BE2C (cell line): ENCODE measurements around the gene RGS5. TPM values are rescaled to one million over a fixed set of nuclear protein-coding genes. Genes with fewer than 3 reads are reported as not detected.
"Not testable (repeated sequence)": the region's sequence is repeated elsewhere in the genome, so short reads cannot be mapped to it uniquely, and the experiment has no call there.

Experiments
- DNase-seq: peaks from one replicate; pipeline ENCODE4 v3.0.0-alpha.2; 2020
- H3K27me3 ChIP-seq: fragments of 250-450 bp; sonication (Bioruptor Pico); 2 replicates; pipeline ENCODE4 v1.5.1; 2020; ENCODE audit warnings: mild to moderate bottlenecking
- H3K36me3 ChIP-seq: fragments of 250-450 bp; sonication (Bioruptor Pico); 2 replicates; pipeline ENCODE4 v1.5.1; 2020; ENCODE audit warnings: mild to moderate bottlenecking
- H3K4me1 ChIP-seq: fragments of 250-450 bp; sonication (Bioruptor Pico); 2 replicates; pipeline ENCODE4 v1.5.1; 2020
- H3K4me3 ChIP-seq: 2 replicates; pipeline ENCODE4 v1.5.1; 2011; ENCODE audit warnings: low read depth, low read length
- H3K9me3 ChIP-seq: fragments of 250-450 bp; sonication (Bioruptor Pico); 2 replicates; pipeline ENCODE4 v1.5.1; 2020
- polyA plus RNA-seq: library from polyadenylated mRNA; unstranded; fragments of >200 nt; gene quantifications from one replicate; pipeline ENCODE4 v1.2.1, GENCODE V29; 2012; ENCODE audit warnings: low read depth, missing spikeins; ENCODE audit not compliant: insufficient read length, insufficient read depth
- TF ChIP-seq, protein P1 (sequence below): IDR thresholded peaks from 2 replicates; pipeline ENCODE4 v1.5.1; 2012; ENCODE audit warnings: mild to moderate bottlenecking, low read depth, low read length

Gene RGS5, protein sequence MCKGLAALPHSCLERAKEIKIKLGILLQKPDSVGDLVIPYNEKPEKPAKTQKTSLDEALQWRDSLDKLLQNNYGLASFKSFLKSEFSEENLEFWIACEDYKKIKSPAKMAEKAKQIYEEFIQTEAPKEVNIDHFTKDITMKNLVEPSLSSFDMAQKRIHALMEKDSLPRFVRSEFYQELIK
- 1,339 TPM for polyA plus RNA-seq

DNA sequence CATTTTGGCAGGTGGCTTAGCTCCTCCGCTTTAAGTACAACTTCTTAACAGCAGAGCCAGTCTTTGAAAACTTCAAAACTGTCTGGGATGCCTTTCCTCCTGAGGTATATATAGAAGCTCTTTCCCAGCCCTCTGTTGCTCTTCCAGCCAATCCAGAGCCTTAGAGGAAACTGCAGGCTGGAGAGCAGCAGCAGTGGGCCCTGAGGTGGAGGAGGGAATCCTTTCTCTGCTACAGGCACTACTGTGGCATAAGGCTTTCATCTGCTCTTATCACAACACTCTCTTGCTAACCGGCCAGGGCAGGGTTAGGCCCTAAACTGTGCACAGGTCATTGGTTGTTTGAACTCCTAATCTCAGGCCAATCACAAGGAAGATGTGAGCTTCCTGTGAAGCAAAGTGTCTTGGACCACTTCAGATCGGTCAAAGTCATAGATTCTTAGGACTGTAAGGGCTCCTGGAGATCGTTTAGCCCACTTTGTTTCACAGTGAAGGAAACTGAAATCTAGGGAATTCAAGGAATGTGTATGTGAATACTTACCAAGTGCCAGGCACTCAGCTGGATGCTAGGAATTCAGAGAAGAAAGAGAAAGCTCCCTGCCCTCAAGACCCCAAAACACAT lies at the start of gene RGS5:
Gene RGS5 (minus strand): TSS at position 84 of the 619 bp plus-strand sequence. CDS start 81 bp downstream, at position 3.
- Histone ChIP-seq H3K9me3 (no peaks in the 10 kb centered on the region), H3K4me3 (peak within 1 kb of the TSS; percentile 92), H3K36me3 (peaks cover 15% of the 10 kb centered on the region), H3K4me1 (peaks cover 17% of the 10 kb centered on the region), H3K27me3 (no peaks in the 10 kb centered on the region)
- DNase-seq = peak; percentile 84
- TF ChIP-seq, protein P1, sequence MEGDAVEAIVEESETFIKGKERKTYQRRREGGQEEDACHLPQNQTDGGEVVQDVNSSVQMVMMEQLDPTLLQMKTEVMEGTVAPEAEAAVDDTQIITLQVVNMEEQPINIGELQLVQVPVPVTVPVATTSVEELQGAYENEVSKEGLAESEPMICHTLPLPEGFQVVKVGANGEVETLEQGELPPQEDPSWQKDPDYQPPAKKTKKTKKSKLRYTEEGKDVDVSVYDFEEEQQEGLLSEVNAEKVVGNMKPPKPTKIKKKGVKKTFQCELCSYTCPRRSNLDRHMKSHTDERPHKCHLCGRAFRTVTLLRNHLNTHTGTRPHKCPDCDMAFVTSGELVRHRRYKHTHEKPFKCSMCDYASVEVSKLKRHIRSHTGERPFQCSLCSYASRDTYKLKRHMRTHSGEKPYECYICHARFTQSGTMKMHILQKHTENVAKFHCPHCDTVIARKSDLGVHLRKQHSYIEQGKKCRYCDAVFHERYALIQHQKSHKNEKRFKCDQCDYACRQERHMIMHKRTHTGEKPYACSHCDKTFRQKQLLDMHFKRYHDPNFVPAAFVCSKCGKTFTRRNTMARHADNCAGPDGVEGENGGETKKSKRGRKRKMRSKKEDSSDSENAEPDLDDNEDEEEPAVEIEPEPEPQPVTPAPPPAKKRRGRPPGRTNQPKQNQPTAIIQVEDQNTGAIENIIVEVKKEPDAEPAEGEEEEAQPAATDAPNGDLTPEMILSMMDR = no peak

DNA sequence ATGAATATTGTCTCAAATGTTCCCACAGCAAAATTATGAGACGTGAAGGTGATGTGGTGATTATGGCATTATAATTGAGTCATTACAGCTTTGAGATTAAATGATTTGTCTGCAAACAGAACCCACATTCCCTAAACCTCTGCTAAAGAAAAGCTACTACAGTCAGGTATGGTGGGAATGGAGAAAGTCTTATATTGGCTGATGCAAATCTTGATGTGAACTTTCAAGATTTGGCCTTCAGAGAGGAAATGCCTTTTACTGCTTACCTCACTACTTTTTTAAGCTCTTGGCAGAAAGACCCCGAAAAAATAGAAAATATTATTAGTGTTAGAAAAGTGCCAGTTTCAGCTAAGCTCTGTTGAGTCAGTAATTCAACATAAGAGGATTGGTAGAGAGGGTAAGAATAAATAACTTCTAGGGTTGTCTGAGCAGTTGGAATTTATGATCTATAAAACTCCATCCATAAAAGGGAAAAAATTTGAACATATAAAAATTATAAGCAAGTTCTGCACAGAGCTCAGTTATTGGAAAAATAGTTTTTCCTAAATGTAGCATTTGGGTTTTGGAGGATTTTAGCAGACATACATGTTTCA lies 47.8 kb upstream of the RGS5 start:
- no peaks in the 10 kb centered on the region for H3K36me3 ChIP-seq
- TF ChIP-seq, protein P1 = no peak

DNA sequence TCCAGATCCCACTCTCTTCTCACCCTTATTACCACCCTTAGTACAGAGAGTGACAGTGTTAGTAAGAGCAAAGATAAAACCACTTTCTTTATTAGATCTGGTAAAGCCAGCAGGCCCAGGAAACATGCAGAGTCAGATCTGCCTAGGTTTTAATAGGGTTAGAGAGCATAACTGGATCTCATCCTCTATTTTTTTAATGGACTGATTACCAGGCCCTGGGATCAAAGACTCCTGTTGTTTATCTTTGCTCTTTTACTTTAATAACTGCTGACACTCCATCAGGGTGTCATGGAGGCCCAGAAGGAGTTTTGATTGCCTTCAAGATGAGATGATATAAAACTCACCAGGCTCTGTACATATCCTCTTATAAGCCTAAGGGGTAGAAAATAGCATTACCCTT lies 45.3 kb upstream of the RGS5 start:
- H3K4me3 ChIP-seq = no peak overlapping the region
- peak; percentile 61 for DNase-seq
- H3K36me3 ChIP-seq = no peaks in the 10 kb centered on the region
- peaks cover 23% of the 10 kb centered on the region for H3K4me1 ChIP-seq
- no peaks in the 10 kb centered on the region for H3K27me3 ChIP-seq
- no peaks in the 10 kb centered on the region for H3K9me3 ChIP-seq
- TF ChIP-seq, protein P1 = no peak

More for the DNA sequence above, 47.8 kb upstream of the RGS5 start:
- Histone ChIP-seq H3K9me3 (no peaks in the 10 kb centered on the region), H3K4me3 (no peak overlapping the region), H3K27me3 (no peaks in the 10 kb centered on the region), H3K4me1 (peaks cover 23% of the 10 kb centered on the region)
- DNase-seq = no peak

DNA sequence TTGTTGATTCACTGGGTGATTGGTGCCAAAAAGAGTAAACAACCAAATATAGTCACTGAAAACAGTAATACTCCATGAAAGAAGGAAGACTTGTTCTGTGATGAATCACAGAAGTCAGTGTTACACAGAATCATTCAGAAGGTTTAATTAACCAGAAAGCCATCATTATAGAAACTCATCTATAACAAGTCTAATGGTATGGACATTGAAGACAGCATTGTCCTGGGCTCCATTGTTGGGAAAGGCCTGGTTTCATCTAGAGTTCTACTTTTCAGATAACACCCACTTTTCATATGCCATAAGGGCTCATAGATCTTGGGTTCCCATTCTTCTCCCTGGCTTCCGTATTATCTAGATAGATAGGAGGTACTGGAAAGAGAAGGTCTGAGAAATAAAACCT lies 41.9 kb upstream of the RGS5 start:
- DNase-seq, H3K36me3 ChIP-seq, H3K9me3 ChIP-seq, H3K4me3 ChIP-seq, H3K27me3 ChIP-seq: not testable (repeated sequence)
- H3K4me1 ChIP-seq = peaks cover 15% of the 10 kb centered on the region

DNA sequence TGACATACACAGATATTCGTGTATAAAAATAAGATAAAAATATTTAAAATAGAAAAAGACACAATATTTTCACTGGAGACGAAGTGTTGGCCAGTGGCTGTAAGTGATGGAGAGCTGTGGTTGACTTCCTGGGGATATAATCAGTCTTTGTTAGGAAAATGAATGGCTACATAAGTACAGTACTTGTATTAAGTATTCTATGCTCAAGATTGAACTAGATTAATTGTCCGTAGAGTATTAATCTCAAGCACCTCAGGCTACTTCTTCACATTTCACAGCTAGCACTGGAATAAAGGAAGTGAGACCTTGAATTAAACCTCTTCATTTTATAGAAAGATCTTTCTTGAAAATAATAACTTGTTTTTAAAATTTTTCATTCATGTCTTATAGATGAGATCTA lies 39.0 kb upstream of the RGS5 start:
- H3K27me3 ChIP-seq = no peaks in the 10 kb centered on the region
- no peak for DNase-seq
- H3K9me3 ChIP-seq = no peaks in the 10 kb centered on the region
- H3K36me3 ChIP-seq = no peaks in the 10 kb centered on the region
- H3K4me1 ChIP-seq = no peaks in the 10 kb centered on the region
- no peak overlapping the region for H3K4me3 ChIP-seq
- TF ChIP-seq, protein P1 = no peak

DNA sequence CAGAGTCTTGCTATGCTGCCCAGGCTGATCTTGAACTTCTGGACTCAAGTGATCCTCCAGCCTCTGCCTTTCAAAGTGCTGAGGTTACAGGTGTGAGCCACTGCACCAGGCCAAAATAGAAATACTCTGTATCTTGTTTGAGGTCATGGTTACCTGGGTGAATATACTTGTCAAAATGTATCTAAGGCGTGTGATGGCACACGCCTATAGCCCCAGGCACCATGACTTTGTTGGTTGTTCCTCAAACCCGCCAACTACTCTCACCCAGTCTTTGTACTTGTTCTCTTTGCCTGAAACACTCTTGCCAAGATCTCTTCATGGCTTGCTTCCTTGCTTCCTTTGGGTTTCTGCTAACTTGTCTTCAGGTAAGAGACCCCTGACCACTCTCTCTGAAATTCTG lies 38.0 kb upstream of the RGS5 start:
- TF ChIP-seq, protein P1 = no peak
- H3K4me1 ChIP-seq = no peaks in the 10 kb centered on the region

DNA sequence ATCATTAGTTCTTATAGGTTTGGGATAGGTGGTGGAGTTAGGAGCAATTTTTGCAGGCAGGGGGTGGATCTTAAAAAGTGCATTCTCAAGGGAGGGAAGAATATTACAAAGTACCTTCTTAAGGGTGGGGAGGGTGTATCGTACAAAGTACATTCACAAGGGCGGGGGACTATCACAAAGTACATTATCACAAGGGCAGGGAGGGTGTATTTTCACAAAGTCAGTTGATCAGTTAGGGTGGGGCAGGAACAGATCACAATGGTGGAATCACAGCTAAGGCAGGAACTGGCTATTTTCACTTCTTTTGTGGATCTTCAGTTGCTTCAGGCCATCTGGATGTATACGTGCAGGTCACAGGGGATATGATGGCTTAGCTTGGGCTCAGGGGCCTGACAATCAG lies 30.9 kb upstream of the RGS5 start:
- H3K36me3 ChIP-seq, H3K4me3 ChIP-seq, H3K27me3 ChIP-seq, H3K4me1 ChIP-seq, DNase-seq, H3K9me3 ChIP-seq: not testable (repeated sequence)

More for the DNA sequence above, 38.0 kb upstream of the RGS5 start:
- DNase-seq = no peak
- H3K4me3 ChIP-seq = no peak overlapping the region
- no peaks in the 10 kb centered on the region for H3K9me3 ChIP-seq
- H3K36me3 ChIP-seq = no peaks in the 10 kb centered on the region
- H3K27me3 ChIP-seq = no peaks in the 10 kb centered on the region
